Astrocyte (in vitro differentiated cells and primary cell): ENCODE data around the gene BAIAP3. TPM values are rescaled to one million over a fixed set of nuclear protein-coding genes. Genes with fewer than 3 reads are reported as not detected.

ENCODE experiments used
- DNase-seq: peaks from one replicate; pipeline ENCODE4 v3.0.0-alpha.2; 2010; ENCODE audit warnings: low read depth
- FAIRE-seq: peaks from 2 replicates; lab custom pipeline; 2011; peaks lifted over from hg19 to GRCh38; lab: Jason Lieb, UNC
- H2AFZ ChIP-seq: 2 replicates; pipeline ENCODE4 v1.6.0; 2012; ENCODE audit warnings: low read depth, low read length, inconsistent platforms
- H3K27ac ChIP-seq: 2 replicates; pipeline ENCODE4 v1.5.1; 2011; ENCODE audit warnings: low read depth, low read length, inconsistent platforms
- H3K27me3 ChIP-seq: 2 replicates; pipeline ENCODE4 v1.6.0; 2011; ENCODE audit warnings: low read length, inconsistent platforms; ENCODE audit not compliant: insufficient read depth
- H3K36me3 ChIP-seq: 2 replicates; pipeline ENCODE4 v1.5.1; 2011; ENCODE audit warnings: low read length, inconsistent platforms; ENCODE audit not compliant: insufficient read depth
- H3K4me1 ChIP-seq: 2 replicates; pipeline ENCODE4 v1.5.1; 2011; ENCODE audit warnings: low read length, inconsistent platforms; ENCODE audit not compliant: insufficient read depth
- H3K4me2 ChIP-seq: 2 replicates; pipeline ENCODE4 v1.6.0; 2012; ENCODE audit warnings: low read length, inconsistent platforms
- H3K4me3 ChIP-seq: 2 replicates; pipeline ENCODE4 v1.5.1; 2011; ENCODE audit warnings: low read depth, mild to moderate bottlenecking, low read length, inconsistent platforms; ENCODE audit not compliant: insufficient read depth
- H3K79me2 ChIP-seq: 2 replicates; pipeline ENCODE4 v1.6.0; 2012; ENCODE audit warnings: mild to moderate bottlenecking, low read length, inconsistent platforms; ENCODE audit not compliant: insufficient read depth
- H3K9ac ChIP-seq: 2 replicates; pipeline ENCODE4 v1.6.0; 2012; ENCODE audit warnings: mild to moderate bottlenecking, low read length, inconsistent platforms
- H3K9me3 ChIP-seq: 2 replicates; pipeline ENCODE4 v1.5.1; 2012; ENCODE audit warnings: low read depth, mild to moderate bottlenecking, low read length, inconsistent platforms; ENCODE audit not compliant: insufficient read depth
- H4K20me1 ChIP-seq: 2 replicates; pipeline ENCODE4 v1.6.0; 2012; ENCODE audit warnings: low read length, inconsistent platforms; ENCODE audit not compliant: insufficient read depth
- H3K27ac Mint-ChIP-seq: one replicate; pipeline ENCODE4 v1.8.0; 2021; ENCODE audit warnings: mild to moderate bottlenecking, mixed read lengths; ENCODE audit not compliant: unreplicated experiment
- H3K27me3 Mint-ChIP-seq: one replicate; pipeline ENCODE4 v1.8.0; 2021; ENCODE audit warnings: low read depth, mixed read lengths; ENCODE audit not compliant: unreplicated experiment
- H3K36me3 Mint-ChIP-seq: one replicate; pipeline ENCODE4 v1.8.0; 2021; ENCODE audit warnings: low read depth, mixed read lengths; ENCODE audit not compliant: unreplicated experiment
- H3K4me1 Mint-ChIP-seq: one replicate; pipeline ENCODE4 v1.8.0; 2021; ENCODE audit warnings: low read depth, mixed read lengths; ENCODE audit not compliant: unreplicated experiment
- H3K4me3 Mint-ChIP-seq: one replicate; pipeline ENCODE4 v1.8.0; 2021; ENCODE audit warnings: mild to moderate bottlenecking, moderate library complexity, mixed read lengths; ENCODE audit not compliant: unreplicated experiment
- H3K9me3 Mint-ChIP-seq: one replicate; pipeline ENCODE4 v1.8.0; 2021; ENCODE audit warnings: mild to moderate bottlenecking, mixed read lengths; ENCODE audit not compliant: unreplicated experiment
- CTCF ChIP-seq: IDR thresholded peaks from 2 replicates; pipeline ENCODE4 v1.5.1; 2011; ENCODE audit warnings: low read depth, mild to moderate bottlenecking, inconsistent platforms, low read length, moderate library complexity; ENCODE audit not compliant: insufficient read depth
- EZH2 ChIP-seq: IDR thresholded peaks from 2 replicates; pipeline ENCODE4 v1.6.1; 2012; ENCODE audit warnings: mild to moderate bottlenecking, low read length, inconsistent platforms; ENCODE audit not compliant: insufficient read depth
- total RNA-seq: library from RNA; stranded (reverse); gene quantifications from 2 replicates; pipeline ENCODE4 v1.2.1, GENCODE V29; 2021

Gene BAIAP3
- total RNA-seq, 1 donor from 2014 or later, result 2.6 TPM

- H3K4me3 ChIP-seq, result no peak overlapping the region
- no peak for TF ChIP-seq EZH2
- TF ChIP-seq CTCF, result no peak
- Mint-ChIP-seq H3K4me3 (no peak overlapping the region), H3K4me1 (peaks cover 11% of the 10 kb centered on the region), H3K27ac (no peak overlapping the region), H3K27me3 (no peaks in the 10 kb centered on the region), H3K9me3 (no peaks in the 10 kb centered on the region), H3K36me3 (peaks cover 2% of the 10 kb centered on the region)
- H3K27ac ChIP-seq, result no peak overlapping the region
- no peak for FAIRE-seq
- H3K4me2 ChIP-seq, result no peak overlapping the region
- peaks cover 16% of the 10 kb centered on the region for H3K4me1 ChIP-seq
- H3K9me3 ChIP-seq, result no peaks in the 10 kb centered on the region
- H3K9ac ChIP-seq, result no peak overlapping the region
- H3K79me2 ChIP-seq, result peaks cover 95% of the 10 kb centered on the region
- H3K27me3 ChIP-seq, result no peaks in the 10 kb centered on the region
- DNase-seq, result no peak
- no peaks in the 10 kb centered on the region for H3K36me3 ChIP-seq
- H2AFZ ChIP-seq, result no peak overlapping the region
- H4K20me1 ChIP-seq, result peaks cover 73% of the 10 kb centered on the region
Observed at GRCh38 chr16:1354815-1355540, 21.5 kb downstream of the BAIAP3 start.

- FAIRE-seq (no peak), DNase-seq (no peak)
- H3K4me3 Mint-ChIP-seq, result no peak overlapping the region
- Histone ChIP-seq H3K4me1 (peaks cover 12% of the 10 kb centered on the region), H3K36me3 (no peaks in the 10 kb centered on the region), H3K79me2 (peaks cover 95% of the 10 kb centered on the region), H2AFZ (no peak overlapping the region), H3K9ac (no peak overlapping the region), H3K9me3 (no peaks in the 10 kb centered on the region), H3K27ac (no peak overlapping the region), H3K27me3 (no peaks in the 10 kb centered on the region), H4K20me1 (peaks cover 75% of the 10 kb centered on the region), H3K4me3 (no peak overlapping the region), H3K4me2 (no peak overlapping the region)
- H3K27ac Mint-ChIP-seq, result no peak overlapping the region
- H3K4me1 Mint-ChIP-seq, result peaks cover 11% of the 10 kb centered on the region
- H3K9me3 Mint-ChIP-seq, result no peaks in the 10 kb centered on the region
- TF ChIP-seq CTCF (no peak), EZH2 (no peak)
- H3K36me3 Mint-ChIP-seq, result peaks cover 2% of the 10 kb centered on the region
- H3K27me3 Mint-ChIP-seq, result no peaks in the 10 kb centered on the region
Observed at GRCh38 chr16:1355591-1355990, 22.1 kb downstream of the BAIAP3 start.

GRCh38 chr16:1356061-1356900 lies 22.8 kb downstream of the BAIAP3 start:
- H3K9ac ChIP-seq, result no peak overlapping the region
- no peaks in the 10 kb centered on the region for H3K36me3 ChIP-seq
- no peak overlapping the region for H3K27ac Mint-ChIP-seq
- H3K4me3 ChIP-seq, result no peak overlapping the region
- TF ChIP-seq CTCF (no peak), EZH2 (no peak)
- H3K4me1 ChIP-seq, result peaks cover 6% of the 10 kb centered on the region
- H4K20me1 ChIP-seq, result peaks cover 71% of the 10 kb centered on the region
- H3K9me3 ChIP-seq, result no peaks in the 10 kb centered on the region
- H3K4me2 ChIP-seq, result no peak overlapping the region
- H3K27ac ChIP-seq, result no peak overlapping the region
- peaks cover 11% of the 10 kb centered on the region for H3K4me1 Mint-ChIP-seq
- no peaks in the 10 kb centered on the region for H3K27me3 ChIP-seq
- H3K27me3 Mint-ChIP-seq, result no peaks in the 10 kb centered on the region
- H3K9me3 Mint-ChIP-seq, result no peaks in the 10 kb centered on the region
- H3K79me2 ChIP-seq, result peaks cover 94% of the 10 kb centered on the region
- FAIRE-seq (no peak), DNase-seq (no peak)
- no peak overlapping the region for H3K4me3 Mint-ChIP-seq
- H3K36me3 Mint-ChIP-seq, result peaks cover 2% of the 10 kb centered on the region
- H2AFZ ChIP-seq, result no peak overlapping the region
